Measurements from ENCODE around the gene DES. TPM values are rescaled to one million over a fixed set of nuclear protein-coding genes. Genes with fewer than 3 reads are reported as not detected.

Gene DES
- total and polyA plus RNA-seq, 2 of the 4 experiments (the other 2 are of a cell fraction): 4.3 to 4.9 TPM

DNA sequence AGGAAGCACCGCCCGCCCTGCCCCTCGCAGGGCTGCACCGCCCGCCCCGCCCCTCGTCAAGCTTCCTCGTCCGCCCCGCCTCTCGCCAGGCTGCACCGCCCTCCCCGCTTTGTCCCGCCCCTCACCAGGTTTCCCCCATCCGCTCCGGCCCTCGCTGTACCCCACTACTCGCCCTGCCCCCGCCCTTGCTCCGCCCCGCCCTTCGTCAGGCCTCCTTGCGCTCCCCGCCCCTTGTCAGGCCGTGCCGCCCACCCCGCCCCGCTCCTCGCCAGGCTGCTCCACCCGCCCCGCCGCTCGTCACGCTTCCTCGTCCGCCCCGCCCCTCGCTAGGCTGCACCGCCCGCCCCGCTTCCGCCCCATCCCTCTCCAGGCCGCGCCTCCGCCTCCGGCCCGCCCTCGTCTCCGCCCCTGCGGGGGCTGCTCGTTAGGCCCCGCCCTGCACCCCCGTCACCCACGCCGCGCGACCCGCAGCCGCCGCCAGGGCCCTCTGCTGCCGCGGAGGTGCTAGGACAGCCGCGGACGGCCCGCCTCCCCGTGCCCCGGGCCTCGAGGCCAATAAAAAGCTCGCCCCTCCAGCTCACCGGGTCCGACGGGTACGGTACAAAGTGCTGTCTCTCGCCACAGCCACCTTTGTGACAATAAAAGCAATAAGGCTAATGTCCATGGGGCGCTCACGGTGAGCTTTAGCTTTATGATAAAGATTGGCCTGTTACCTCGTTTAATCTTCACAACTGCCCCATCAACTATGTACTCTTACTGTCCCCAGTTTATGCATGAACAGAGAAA is 29.9 kb upstream of the DES start:
- ChIA-PET CTCF (interaction anchor here (0.5 to 1.7 kb wide), 10 partner anchors 9 to 180 kb away, joined by 3 to 5 read pairs (median 3); no protein-coding TSS in a partner anchor), POLR2A (ENCODE audit: unreplicated experiment) (interaction anchor here (0.5 to 0.9 kb wide), 7 partner anchors 11 to 1244 kb away, joined by 3 to 16 read pairs (median 5); no protein-coding TSS in a partner anchor)
- in situ Hi-C loops (cut with MboI; ENCODE audit: low sequenced_read_pairs) (no loop called here), dilution Hi-C loops (cut with HindIII; ENCODE audit: low sequenced_read_pairs, unreplicated experiment) (no loop called here), intact Hi-C loops (cut with micrococcal nuclease) (loop anchor here (5.0 kb wide), 1 partner anchor 211 kb away; the partner anchor contains the start of genes CNPPD1 and RETREG2)
- peak overlapping the region; percentile 89 for H2AK9ac ChIP-seq (replicated peaks; ENCODE audit: low read depth, low read length, poor library complexity)
- H4K91ac ChIP-seq (ENCODE audit: insufficient read depth, low read depth, low read length): peak overlapping the region; percentile 36; the same call in 1 of the 2 replicates
- H3K27ac ChIP-seq (ENCODE audit: insufficient read depth, low read length): peak overlapping the region; percentile 68
- peak overlapping the region; percentile 18 for H3K23ac ChIP-seq (ENCODE audit: low read depth, low read length)
- H3K36me3 ChIP-seq (ENCODE audit: control insufficient read depth, insufficient read depth, low read length): peaks cover 26% of the 10 kb centered on the region
- H3K27me3 ChIP-seq (ENCODE audit: control insufficient read depth, insufficient read depth, low read length): 0 out of 2 replicates have a peak, but pooled peaks cover 2% of the 10 kb centered on the region
- peak overlapping the region; percentile 82 for H3K4ac ChIP-seq (ENCODE audit: low read depth, low read length)
- no peak overlapping the region for H2BK20ac ChIP-seq (ENCODE audit: low read depth, low read length)
- peak overlapping the region; percentile 19 for H3K18ac ChIP-seq (ENCODE audit: low read depth, low read length)
- peak overlapping the region; percentile 79 for H3K14ac ChIP-seq (replicated peaks; ENCODE audit: low read depth, low read length)
- WGBS, 2 experiments (ENCODE audit: extremely low coverage in 2 of 2, insufficient read length in 1 of 2): 5% methylated on average over 14 of the region's 78 CpGs; no CpG with 5 or more reads in 1 of the 2 experiments
- peak overlapping the region; percentile 75 for H3K9ac ChIP-seq (ENCODE audit: low read depth, low read length)
- H3K56ac ChIP-seq (ENCODE audit: extremely low read depth, insufficient read depth, low read length): peak overlapping the region; percentile 32; the same call in 1 of the 2 replicates
- peaks cover 14% of the 10 kb centered on the region for H3K9me1 ChIP-seq (ENCODE audit: insufficient read depth, low read length)
- peak overlapping the region; percentile 84 for H4K5ac ChIP-seq (ENCODE audit: low read depth, low read length)
- H2BK120ac ChIP-seq (ENCODE audit: low read depth, low read length): peak overlapping the region; percentile 44
- peak; percentile 95 for DNase-seq
- H3K9me3 ChIP-seq (ENCODE audit: control insufficient read depth, insufficient read depth, low read length): no peaks in the 10 kb centered on the region
- H3K4me3 ChIP-seq (ENCODE audit: insufficient read depth, low read depth, low read length): peak overlapping the region; percentile 26
- no TSS peak for BruUV-seq (replicated peaks)
- H2BK15ac ChIP-seq (ENCODE audit: low read depth, low read length): no peak overlapping the region; the same call in 2 of the 3 replicates
- TF ChIP-seq, protein P1, sequence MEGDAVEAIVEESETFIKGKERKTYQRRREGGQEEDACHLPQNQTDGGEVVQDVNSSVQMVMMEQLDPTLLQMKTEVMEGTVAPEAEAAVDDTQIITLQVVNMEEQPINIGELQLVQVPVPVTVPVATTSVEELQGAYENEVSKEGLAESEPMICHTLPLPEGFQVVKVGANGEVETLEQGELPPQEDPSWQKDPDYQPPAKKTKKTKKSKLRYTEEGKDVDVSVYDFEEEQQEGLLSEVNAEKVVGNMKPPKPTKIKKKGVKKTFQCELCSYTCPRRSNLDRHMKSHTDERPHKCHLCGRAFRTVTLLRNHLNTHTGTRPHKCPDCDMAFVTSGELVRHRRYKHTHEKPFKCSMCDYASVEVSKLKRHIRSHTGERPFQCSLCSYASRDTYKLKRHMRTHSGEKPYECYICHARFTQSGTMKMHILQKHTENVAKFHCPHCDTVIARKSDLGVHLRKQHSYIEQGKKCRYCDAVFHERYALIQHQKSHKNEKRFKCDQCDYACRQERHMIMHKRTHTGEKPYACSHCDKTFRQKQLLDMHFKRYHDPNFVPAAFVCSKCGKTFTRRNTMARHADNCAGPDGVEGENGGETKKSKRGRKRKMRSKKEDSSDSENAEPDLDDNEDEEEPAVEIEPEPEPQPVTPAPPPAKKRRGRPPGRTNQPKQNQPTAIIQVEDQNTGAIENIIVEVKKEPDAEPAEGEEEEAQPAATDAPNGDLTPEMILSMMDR (conservative IDR thresholded peaks at IDR 0.05; ENCODE audit: low read depth, low read length): peak; percentile 72
- TF ChIP-seq BHLHE40 (IDR thresholded peaks at IDR 0.05; ENCODE audit: low read depth, low read length): peak; percentile 45; the same call in 1 of the 2 replicates
- TF ChIP-seq MAZ (IDR thresholded peaks at IDR 0.05; ENCODE audit: borderline replicate concordance, low read depth, low read length): peak; percentile 95
- peak; percentile 30; the same call in 1 of the 2 replicates for TF ChIP-seq RAD21 (IDR thresholded peaks at IDR 0.05; ENCODE audit: low read length)
- no peak for TF ChIP-seq USF2 (IDR thresholded peaks at IDR 0.05; ENCODE audit: low read depth, low read length)
- TF ChIP-seq CEBPB (IDR thresholded peaks at IDR 0.05; ENCODE audit: low read depth, low read length): no peak
- TF ChIP-seq RFX5 (IDR thresholded peaks at IDR 0.05; ENCODE audit: low read depth, low read length): no peak
- TF ChIP-seq POLR2A (IDR thresholded peaks at IDR 0.05; ENCODE audit: low read depth, low read length): no peak
- TF ChIP-seq SMC3 (IDR thresholded peaks at IDR 0.05; ENCODE audit: low read depth, low read length): peak; percentile 32; the same call in 1 of the 2 replicates
- TF ChIP-seq FOS (IDR thresholded peaks at IDR 0.05; ENCODE audit: low read depth, low read length): no peak
- TF ChIP-seq MXI1 (IDR thresholded peaks at IDR 0.05; ENCODE audit: borderline replicate concordance, low read depth, low read length): no peak
- TF ChIP-seq NFE2L2 (IDR thresholded peaks at IDR 0.05; ENCODE audit: low read depth, low read length): no peak
- H3K79me1 ChIP-seq (ENCODE audit: low read depth in 1 of 2, low read length in 2 of 2): peaks cover 15 to 22% of the 10 kb centered on the region in 2 experiments
- H2AK5ac ChIP-seq (ENCODE audit: low read depth, low read length): no peak overlapping the region
- peak overlapping the region; percentile 64 to 91; a peak in 3 of 4 replicates for H4K8ac ChIP-seq (ENCODE audit: low read depth in 2 of 2, low read length in 2 of 2)
- H3K4me1 ChIP-seq (ENCODE audit: control insufficient read depth, insufficient read depth, low read length): peaks cover 23% of the 10 kb centered on the region
- peak overlapping the region; percentile 56 for H2BK5ac ChIP-seq (ENCODE audit: low read depth, low read length, poor library complexity, severe bottlenecking)
- H3K4me2 ChIP-seq (ENCODE audit: low read depth, low read length): peak overlapping the region; percentile 73
- no peaks in the 10 kb centered on the region for H4K20me1 ChIP-seq (ENCODE audit: insufficient read depth, low read length)
- ATAC-seq (ENCODE audit: low read depth): peak; percentile 84
- peak overlapping the region; percentile 91 for H2AFZ ChIP-seq (replicated peaks; ENCODE audit: low read length, poor library complexity)
